ENCODE data around the gene SCYGR1.
"Not testable (repeated sequence)": the region's sequence is repeated elsewhere in the genome, so short reads cannot be mapped to it uniquely, and the experiment has no call there.

The SCYGR1 gene

DNA sequence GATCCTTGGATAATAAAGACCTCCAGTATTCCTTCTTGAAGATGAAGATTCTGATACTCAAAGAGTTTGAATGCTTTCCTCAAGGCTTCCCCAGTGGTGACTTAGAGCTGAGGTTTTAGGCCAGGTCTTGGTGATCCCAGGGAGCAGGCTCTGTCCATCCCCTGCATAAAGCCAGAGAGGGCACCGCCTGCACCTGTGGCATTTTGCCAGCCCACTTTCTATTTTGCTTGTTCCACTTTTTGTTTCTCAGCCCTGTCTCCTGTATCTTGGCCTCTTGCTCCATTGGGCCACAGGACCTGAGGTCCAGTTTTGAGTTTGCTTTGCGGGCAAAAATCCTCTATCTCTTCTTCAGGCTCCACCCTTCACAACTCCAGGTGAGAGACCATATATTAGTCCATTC lies 6.7 kb upstream of the SCYGR1 start:
- TF ChIP-seq, protein P1, sequence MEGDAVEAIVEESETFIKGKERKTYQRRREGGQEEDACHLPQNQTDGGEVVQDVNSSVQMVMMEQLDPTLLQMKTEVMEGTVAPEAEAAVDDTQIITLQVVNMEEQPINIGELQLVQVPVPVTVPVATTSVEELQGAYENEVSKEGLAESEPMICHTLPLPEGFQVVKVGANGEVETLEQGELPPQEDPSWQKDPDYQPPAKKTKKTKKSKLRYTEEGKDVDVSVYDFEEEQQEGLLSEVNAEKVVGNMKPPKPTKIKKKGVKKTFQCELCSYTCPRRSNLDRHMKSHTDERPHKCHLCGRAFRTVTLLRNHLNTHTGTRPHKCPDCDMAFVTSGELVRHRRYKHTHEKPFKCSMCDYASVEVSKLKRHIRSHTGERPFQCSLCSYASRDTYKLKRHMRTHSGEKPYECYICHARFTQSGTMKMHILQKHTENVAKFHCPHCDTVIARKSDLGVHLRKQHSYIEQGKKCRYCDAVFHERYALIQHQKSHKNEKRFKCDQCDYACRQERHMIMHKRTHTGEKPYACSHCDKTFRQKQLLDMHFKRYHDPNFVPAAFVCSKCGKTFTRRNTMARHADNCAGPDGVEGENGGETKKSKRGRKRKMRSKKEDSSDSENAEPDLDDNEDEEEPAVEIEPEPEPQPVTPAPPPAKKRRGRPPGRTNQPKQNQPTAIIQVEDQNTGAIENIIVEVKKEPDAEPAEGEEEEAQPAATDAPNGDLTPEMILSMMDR (IDR thresholded peaks at IDR 0.05; ENCODE audit: insufficient read depth, low read depth, low read length, missing control alignments), result no peak
- DNase-seq (ENCODE audit: low read depth), result no peak
- no peak overlapping the region for H3K4me3 ChIP-seq (ENCODE audit: low read length)

DNA sequence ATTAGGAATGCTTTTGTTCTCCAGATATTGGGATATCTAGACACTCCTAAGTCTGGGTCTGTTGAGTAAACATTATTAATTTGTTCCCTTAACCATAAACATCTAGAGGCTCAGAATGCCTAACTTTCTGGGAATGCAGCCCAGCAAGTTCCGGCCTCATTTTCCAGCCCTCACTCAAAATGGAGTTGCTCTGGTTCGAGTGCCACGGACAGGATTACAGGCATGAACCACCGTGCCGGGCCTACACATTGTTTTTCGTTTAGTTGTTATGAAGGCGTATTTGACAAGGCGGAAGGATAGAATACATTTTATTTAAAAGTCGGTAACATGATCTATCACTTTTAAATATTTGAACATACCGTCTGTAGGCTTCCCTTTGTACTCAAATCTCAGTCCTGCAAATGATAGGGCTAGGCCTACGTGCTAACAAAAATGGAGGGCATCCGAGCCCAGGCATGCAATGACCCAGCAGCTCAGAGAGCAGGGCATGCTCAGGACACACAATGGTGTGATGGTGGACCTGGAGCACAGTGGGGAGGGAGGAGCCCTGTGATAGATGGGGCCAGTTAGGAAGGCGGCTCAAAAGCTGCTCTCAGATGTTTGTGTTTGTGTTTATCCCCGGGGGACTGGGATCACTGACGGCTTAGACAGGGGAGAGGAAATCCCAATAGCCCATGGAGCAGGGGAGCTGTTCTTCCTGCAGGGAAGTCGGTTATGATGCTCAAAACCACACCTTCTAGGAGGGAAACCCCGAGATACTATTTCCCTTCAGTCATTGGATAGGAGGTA lies 2.9 kb upstream of the SCYGR1 start:
- no peak overlapping the region for H3K4me3 ChIP-seq (ENCODE audit: low read length)
- no peak for DNase-seq (ENCODE audit: low read depth)
- TF ChIP-seq, protein P1 (IDR thresholded peaks at IDR 0.05; ENCODE audit: insufficient read depth, low read depth, low read length, missing control alignments), result no peak

DNA sequence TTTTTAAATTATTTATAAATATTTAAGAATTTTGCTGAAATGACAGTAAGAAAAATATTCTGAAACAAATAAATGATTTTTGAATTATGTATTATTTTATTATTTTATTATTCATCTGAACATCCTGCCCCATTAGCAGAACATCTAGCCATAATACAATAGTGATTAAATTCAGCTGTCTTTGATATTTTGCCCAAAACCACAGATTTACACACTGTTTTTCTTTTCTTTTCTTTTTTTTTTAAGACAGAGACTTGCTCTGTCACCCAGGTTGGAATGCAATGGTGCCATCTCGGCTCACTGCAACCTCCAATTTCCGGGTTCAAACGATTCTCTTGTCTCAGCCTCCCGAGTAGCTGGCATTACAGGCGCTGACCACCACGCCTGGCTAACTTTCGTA lies 1.9 kb upstream of the SCYGR1 start:
- no peak for DNase-seq (ENCODE audit: low read depth)
- no peak overlapping the region for H3K4me3 ChIP-seq (ENCODE audit: low read length)
- TF ChIP-seq, protein P1 (IDR thresholded peaks at IDR 0.05; ENCODE audit: insufficient read depth, low read depth, low read length, missing control alignments), result no peak

DNA sequence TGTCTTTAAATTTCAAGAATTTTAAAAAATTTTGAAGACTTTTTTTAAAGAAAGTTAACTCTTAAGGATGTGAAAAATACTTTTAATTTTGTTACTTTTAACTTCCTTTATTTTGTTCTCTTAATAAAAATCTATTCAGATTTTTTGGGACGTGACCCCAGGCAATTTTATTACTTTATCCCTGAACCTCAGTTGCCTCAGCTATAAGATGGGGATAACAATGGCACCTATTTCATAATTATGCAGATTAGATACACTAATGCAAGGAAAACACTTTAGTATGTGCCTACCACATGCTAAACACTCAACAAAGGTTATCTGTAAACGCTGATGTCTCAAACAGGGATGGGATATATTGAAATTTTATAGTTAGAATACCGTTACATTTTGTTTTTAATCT lies 1.5 kb upstream of the SCYGR1 start:
- TF ChIP-seq, protein P1 (IDR thresholded peaks at IDR 0.05; ENCODE audit: insufficient read depth, low read depth, low read length, missing control alignments), result no peak
- no peak for DNase-seq (ENCODE audit: low read depth)
- H3K4me3 ChIP-seq (ENCODE audit: low read length), result no peak overlapping the region

DNA sequence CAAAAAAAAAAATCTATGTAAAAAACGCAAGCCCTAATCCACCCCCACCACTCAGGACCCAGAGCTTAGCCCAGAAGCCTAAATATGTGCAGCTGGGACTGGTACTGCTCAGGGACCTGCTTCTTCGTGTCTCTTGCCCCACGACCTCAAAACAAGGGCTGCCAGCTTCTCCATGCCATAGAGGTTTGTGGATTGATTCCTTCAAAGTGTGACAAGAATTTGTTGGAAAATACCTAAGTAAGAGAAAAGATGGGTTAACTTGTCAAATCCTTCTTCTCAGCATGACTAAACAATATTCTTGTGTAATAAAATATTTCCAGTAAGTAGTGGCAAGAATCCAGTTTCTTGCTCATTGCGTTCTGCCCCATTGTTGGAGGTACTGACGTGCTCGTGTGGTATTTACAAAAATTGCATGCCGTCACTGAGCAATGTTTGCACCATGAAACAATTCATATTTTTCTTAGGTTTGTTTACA lies 825 bp upstream of the SCYGR1 start:
- H3K4me3 ChIP-seq (ENCODE audit: low read length), result no peak overlapping the region
- TF ChIP-seq, protein P1 (IDR thresholded peaks at IDR 0.05; ENCODE audit: insufficient read depth, low read depth, low read length, missing control alignments), result no peak
- DNase-seq (ENCODE audit: low read depth), result peak; percentile 95

DNA sequence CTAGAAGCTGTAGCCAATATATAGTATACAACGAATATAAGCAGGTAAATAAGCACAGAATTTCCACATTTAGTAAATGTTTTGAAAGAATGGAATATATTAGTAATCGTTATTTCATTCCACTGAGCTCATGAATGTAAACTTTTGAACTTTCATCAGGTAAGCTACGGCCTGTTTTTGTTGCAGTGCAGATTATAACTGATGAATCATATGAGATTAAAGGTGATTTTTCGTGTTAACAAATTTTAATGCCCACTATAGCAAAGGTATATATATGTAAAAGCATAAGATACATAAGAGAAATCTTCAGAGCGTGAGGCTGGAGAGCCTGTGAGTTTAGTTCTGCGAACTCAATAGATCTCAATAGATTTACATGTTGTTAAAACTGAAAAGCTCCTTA lies 1.1 kb downstream of the SCYGR1 start:
- TF ChIP-seq, protein P1 (IDR thresholded peaks at IDR 0.05; ENCODE audit: insufficient read depth, low read depth, low read length, missing control alignments), result no peak
- H3K4me3 ChIP-seq (ENCODE audit: low read length), result no peak overlapping the region
- DNase-seq (ENCODE audit: low read depth), result peak; percentile 57

DNA sequence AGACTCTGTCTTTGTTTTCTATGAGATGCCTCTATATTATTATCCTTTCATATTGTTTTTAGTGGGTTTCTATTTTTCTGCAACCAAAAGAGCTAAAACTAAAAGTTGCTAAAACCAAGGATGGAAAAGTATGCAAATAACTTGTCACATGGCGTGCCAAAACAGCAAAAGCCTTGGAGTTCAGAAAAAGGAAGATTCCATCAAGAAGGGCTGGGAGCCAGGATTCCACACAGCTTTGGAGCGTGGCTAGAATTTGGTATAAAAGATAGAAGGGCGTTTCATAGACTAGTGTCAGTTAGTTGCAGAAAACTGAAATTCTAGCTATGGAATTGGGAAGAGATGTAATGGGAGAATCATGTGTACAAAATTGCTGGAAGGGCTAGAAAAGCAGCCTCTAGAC lies 4.1 kb downstream of the SCYGR1 start:
- no peak overlapping the region for H3K4me3 ChIP-seq (ENCODE audit: low read length)
- no peak for DNase-seq (ENCODE audit: low read depth)
- TF ChIP-seq, protein P1 (IDR thresholded peaks at IDR 0.05; ENCODE audit: insufficient read depth, low read depth, low read length, missing control alignments), result no peak

DNA sequence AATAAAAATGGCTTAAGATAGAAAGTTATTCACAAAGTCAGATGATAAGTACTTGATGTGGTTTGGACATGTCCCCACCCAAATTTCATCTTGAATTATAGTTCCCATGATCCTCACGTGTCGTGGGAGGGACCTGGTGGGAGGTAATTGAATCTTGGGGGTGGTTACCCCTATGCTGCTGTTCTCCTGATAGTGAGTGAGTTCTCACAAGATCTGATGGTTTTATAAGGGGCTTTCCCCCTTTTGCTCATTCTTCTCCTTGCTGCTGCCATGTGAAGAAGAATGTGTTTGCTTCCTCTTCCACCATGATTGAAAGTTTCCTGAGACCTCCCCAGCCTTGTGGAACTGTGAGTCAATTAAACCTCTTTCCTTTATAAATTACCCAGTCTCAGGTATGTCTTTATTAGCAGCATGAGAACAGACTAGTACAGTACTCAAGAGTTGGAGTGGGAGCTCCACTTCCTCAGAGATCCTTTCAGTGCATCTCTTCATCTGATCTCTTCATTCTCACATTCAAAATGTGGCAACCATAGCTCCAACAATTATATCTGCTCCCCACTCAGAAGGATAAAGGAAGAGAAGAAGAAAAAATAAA lies 5.4 kb downstream of the SCYGR1 start:
- H3K4me3 ChIP-seq (ENCODE audit: low read length); DNase-seq (ENCODE audit: low read depth): not testable (repeated sequence)

Data from epithelial cell of esophagus (primary cell).